Endodermal cell (in vitro differentiated cells): Measurements from ENCODE around the gene HAGH. TPM values are rescaled to one million over a fixed set of nuclear protein-coding genes. Genes with fewer than 3 reads are reported as not detected.
A peak's percentile ranks its signal among the peaks of the same experiment; 100 is the strongest.

Experiments used
- DNase-seq: peaks from one replicate; pipeline ENCODE4 v3.0.0-alpha.2; 2017
- H3K27ac ChIP-seq: 2 replicates; pipeline ENCODE4 v1.5.1; 2013; ENCODE audit warnings: mild to moderate bottlenecking, low read depth, low read length, moderate library complexity
- H3K27me3 ChIP-seq: 2 replicates; pipeline ENCODE4 v1.6.1; 2013; ENCODE audit warnings: mild to moderate bottlenecking, low read length, moderate library complexity; ENCODE audit not compliant: insufficient read depth, control insufficient read depth, poor library complexity, severe bottlenecking
- H3K36me3 ChIP-seq: 2 replicates; pipeline ENCODE4 v1.7.0; 2013; ENCODE audit warnings: mild to moderate bottlenecking, low read length, moderate library complexity; ENCODE audit not compliant: control insufficient read depth, insufficient read depth
- H3K4me1 ChIP-seq: one replicate; pipeline ENCODE4 v1.7.0; 2013; ENCODE audit warnings: low read length; ENCODE audit not compliant: control insufficient read depth, insufficient read depth
- H3K4me3 ChIP-seq: 2 replicates; pipeline ENCODE4 v1.5.1; 2013; ENCODE audit warnings: mild to moderate bottlenecking, low read length, moderate library complexity
- H3K9ac ChIP-seq: 2 replicates; pipeline ENCODE4 v1.6.1; 2013; ENCODE audit warnings: mild to moderate bottlenecking, low read length, moderate library complexity; ENCODE audit not compliant: poor library complexity, severe bottlenecking; ENCODE audit errors: extremely low read depth
- H3K9me3 ChIP-seq: 2 replicates; pipeline ENCODE4 v1.6.1; 2013; ENCODE audit warnings: mild to moderate bottlenecking, low read length, moderate library complexity; ENCODE audit not compliant: control insufficient read depth
- H3K27ac Mint-ChIP-seq: 2 replicates; pipeline ENCODE4 v1.8.0; 2020; ENCODE audit warnings: mixed read lengths
- H3K27me3 Mint-ChIP-seq: 2 replicates; pipeline ENCODE4 v1.8.0; 2021; ENCODE audit warnings: mild to moderate bottlenecking, mixed read lengths; ENCODE audit not compliant: insufficient read depth
- H3K36me3 Mint-ChIP-seq: 2 replicates; pipeline ENCODE4 v1.8.0; 2020; ENCODE audit warnings: low read depth, mixed read lengths
- H3K4me1 Mint-ChIP-seq: 2 replicates; pipeline ENCODE4 v1.8.0; 2020; ENCODE audit warnings: mixed read lengths
- H3K4me3 Mint-ChIP-seq: 2 replicates; pipeline ENCODE4 v1.8.0; 2020; ENCODE audit warnings: mild to moderate bottlenecking, moderate library complexity, mixed read lengths
- H3K9me3 Mint-ChIP-seq: 2 replicates; pipeline ENCODE4 v1.8.0; 2020; ENCODE audit warnings: mild to moderate bottlenecking, mixed read lengths
- WGBS, 2 experiments: methylation state at CpG; one replicate each; pipeline versions ENCODE4 v1.1.5 to v1.1.7; 2013; ENCODE audit warnings: missing lambda C conversion rate in 2 of 2, mixed read lengths in 1 of 2; ENCODE audit not compliant: insufficient coverage in 1 of 2, insufficient read length in 1 of 2; 5-methylcytosine and 5-hydroxymethylcytosine counted together
- total RNA-seq, 2 donors: library from RNA; stranded (reverse); fragmentation: NEBNext Ultra II Directional in 1 of 2; extraction: Animal tissue kit (Norgen Biotek cat#: 25700) in 1 of 2; gene quantifications; 2 replicates in 1 of 2; 3 replicates in 1 of 2; pipeline ENCODE4 v1.2.1, GENCODE V29; 2021
- TF ChIP-seq, protein P1 (sequence below): fragments of 200-600 bp; sonication (generic); conservative IDR thresholded peaks from 2 replicates; pipeline ENCODE4 v1.5.0; 2021; ENCODE audit warnings: antibody characterized with exemption, mild to moderate bottlenecking

Gene HAGH
- total RNA-seq, 2 donors from 2014 or later = 47.8 to 52.9 TPM

DNA sequence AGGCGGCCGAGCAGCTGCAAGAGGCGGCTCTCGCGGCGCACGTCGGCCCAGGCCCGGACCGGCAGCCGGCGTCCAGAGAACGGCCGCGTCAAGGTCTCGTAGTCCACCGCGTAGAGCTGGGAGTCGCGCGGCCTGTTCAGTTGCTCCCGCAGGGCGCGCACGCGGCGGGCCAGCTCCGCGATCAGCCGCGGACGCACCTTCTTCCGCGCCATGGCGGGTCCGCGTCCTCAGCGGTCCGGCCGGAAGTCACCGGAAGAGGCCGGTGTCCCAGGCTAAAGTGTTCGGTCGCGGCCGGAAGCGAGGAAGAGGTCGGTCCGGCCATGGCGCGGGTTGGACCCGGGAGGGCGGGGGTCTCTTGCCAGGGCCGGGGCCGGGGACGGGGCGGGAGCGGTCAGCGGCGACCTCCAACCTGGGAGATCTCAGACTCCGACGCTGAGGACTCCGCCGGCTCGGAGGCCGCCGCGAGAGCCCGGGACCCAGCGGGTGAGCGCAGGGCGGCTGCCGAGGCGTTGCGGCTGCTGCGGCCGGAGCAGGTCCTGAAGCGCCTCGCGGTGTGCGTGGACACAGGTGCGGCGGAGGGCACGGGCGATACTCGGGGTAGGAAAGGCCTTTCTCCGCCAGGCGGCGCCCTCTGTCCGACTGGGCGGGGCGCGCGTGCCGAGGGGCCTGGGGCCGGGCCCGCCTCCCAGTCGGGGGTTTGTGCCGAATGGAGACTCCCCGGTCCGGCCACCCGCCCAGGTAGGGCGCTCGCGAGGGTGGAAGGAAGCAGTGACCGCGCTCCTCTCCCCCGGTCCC lies 53.5 kb downstream of the HAGH start, which contains the start of gene MRPS34:
Gene MRPS34 (minus strand): TSS at position 227 of the 795 bp plus-strand sequence. CDS start 15 bp downstream, at position 212.
- no peaks in the 10 kb centered on the region for H3K9me3 Mint-ChIP-seq
- H3K4me1 ChIP-seq = no peaks in the 10 kb centered on the region
- WGBS, 2 experiments = 0% methylated on average over 30 to 108 of the region's 108 CpGs
- H3K36me3 Mint-ChIP-seq = peaks cover 9% of the 10 kb centered on the region
- peak within 1 kb of the TSS; percentile 90 for H3K4me3 ChIP-seq
- H3K9ac ChIP-seq = peak within 1 kb of the TSS; percentile 72
- H3K27ac ChIP-seq = peak within 1 kb of the TSS; percentile 87
- H3K4me3 Mint-ChIP-seq = peak within 1 kb of the TSS; percentile 93
- H3K36me3 ChIP-seq = peaks cover 10% of the 10 kb centered on the region
- H3K9me3 ChIP-seq = no peaks in the 10 kb centered on the region
- TF ChIP-seq, protein P1, sequence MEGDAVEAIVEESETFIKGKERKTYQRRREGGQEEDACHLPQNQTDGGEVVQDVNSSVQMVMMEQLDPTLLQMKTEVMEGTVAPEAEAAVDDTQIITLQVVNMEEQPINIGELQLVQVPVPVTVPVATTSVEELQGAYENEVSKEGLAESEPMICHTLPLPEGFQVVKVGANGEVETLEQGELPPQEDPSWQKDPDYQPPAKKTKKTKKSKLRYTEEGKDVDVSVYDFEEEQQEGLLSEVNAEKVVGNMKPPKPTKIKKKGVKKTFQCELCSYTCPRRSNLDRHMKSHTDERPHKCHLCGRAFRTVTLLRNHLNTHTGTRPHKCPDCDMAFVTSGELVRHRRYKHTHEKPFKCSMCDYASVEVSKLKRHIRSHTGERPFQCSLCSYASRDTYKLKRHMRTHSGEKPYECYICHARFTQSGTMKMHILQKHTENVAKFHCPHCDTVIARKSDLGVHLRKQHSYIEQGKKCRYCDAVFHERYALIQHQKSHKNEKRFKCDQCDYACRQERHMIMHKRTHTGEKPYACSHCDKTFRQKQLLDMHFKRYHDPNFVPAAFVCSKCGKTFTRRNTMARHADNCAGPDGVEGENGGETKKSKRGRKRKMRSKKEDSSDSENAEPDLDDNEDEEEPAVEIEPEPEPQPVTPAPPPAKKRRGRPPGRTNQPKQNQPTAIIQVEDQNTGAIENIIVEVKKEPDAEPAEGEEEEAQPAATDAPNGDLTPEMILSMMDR = peak; percentile 98
- no peaks in the 10 kb centered on the region for H3K27me3 Mint-ChIP-seq
- H3K4me1 Mint-ChIP-seq = peaks cover 3% of the 10 kb centered on the region
- H3K27ac Mint-ChIP-seq = peak within 1 kb of the TSS; percentile 96
- no peaks in the 10 kb centered on the region for H3K27me3 ChIP-seq
- DNase-seq = peak; percentile 95

- H3K9ac ChIP-seq = peak within 1 kb of the TSS; percentile 72
- Mint-ChIP-seq H3K36me3 (peaks cover 9% of the 10 kb centered on the region), H3K27me3 (no peaks in the 10 kb centered on the region), H3K4me3 (peak within 1 kb of the TSS; percentile 93), H3K4me1 (peaks cover 3% of the 10 kb centered on the region), H3K9me3 (no peaks in the 10 kb centered on the region), H3K27ac (peak within 1 kb of the TSS; percentile 96)
- no peaks in the 10 kb centered on the region for H3K27me3 ChIP-seq
- peak within 1 kb of the TSS; percentile 87 for H3K27ac ChIP-seq
- peaks cover 8% of the 10 kb centered on the region for H3K36me3 ChIP-seq
- H3K4me1 ChIP-seq = no peaks in the 10 kb centered on the region
- WGBS, 2 experiments = 1% methylated on average over 33 to 53 of the region's 53 CpGs
- TF ChIP-seq, protein P1 = no peak
- no peaks in the 10 kb centered on the region for H3K9me3 ChIP-seq
- DNase-seq = no peak
- peak within 1 kb of the TSS; percentile 90 for H3K4me3 ChIP-seq
Observed at GRCh38 chr16:1772362-1772907, 54.2 kb downstream of the HAGH start, which contains the start of gene EME2. Gene EME2 (plus strand): TSS chr16:1772810. CDS start chr16:1773228, 418 bp downstream.

DNA sequence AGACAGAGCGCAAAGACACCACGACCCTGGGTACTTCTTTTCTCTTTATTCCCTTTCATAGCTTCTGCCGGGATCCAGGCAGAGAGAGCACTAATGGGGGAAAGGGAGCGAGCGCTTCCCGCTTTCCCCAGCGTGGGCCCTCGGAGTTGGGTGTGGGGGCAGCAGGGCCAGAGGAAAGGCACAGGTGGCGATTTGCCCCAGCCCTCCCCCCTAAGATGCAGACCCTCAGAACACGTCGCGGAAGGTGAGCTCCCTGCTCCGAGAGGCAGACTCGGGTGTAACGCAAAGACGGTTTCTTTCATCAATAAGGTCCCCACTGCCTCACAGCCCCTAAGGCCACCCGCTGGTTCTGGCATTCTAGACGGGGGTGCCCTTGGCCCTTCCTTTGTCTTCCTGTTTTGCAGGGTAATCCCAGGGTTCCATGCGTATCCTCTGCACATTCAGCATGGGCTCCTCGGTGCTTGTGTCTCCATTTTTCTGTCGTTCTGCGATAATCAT lies 54.7 kb downstream of the HAGH start:
- Mint-ChIP-seq H3K27me3 (no peaks in the 10 kb centered on the region), H3K27ac (peak overlapping the region; percentile 96), H3K9me3 (no peaks in the 10 kb centered on the region), H3K4me1 (peaks cover 3% of the 10 kb centered on the region), H3K36me3 (peaks cover 11% of the 10 kb centered on the region), H3K4me3 (peak overlapping the region; percentile 93)
- Histone ChIP-seq H3K4me1 (no peaks in the 10 kb centered on the region), H3K27me3 (no peaks in the 10 kb centered on the region), H3K36me3 (peaks cover 8% of the 10 kb centered on the region), H3K9ac (peak overlapping the region; percentile 72), H3K4me3 (peak overlapping the region; percentile 90), H3K9me3 (no peaks in the 10 kb centered on the region), H3K27ac (no peak overlapping the region)
- WGBS, 2 experiments = 10 to 11% methylated on average over 16 to 22 of the region's 22 CpGs
- TF ChIP-seq, protein P1 = no peak
- peak; percentile 75 for DNase-seq
